ENCODE results near the gene BUB1B. TPM values are rescaled to one million over a fixed set of nuclear protein-coding genes. Genes with fewer than 3 reads are reported as not detected.

Gene BUB1B
- total RNA-seq, 1 experiment from 2014 or later = 92.9 TPM

DNA sequence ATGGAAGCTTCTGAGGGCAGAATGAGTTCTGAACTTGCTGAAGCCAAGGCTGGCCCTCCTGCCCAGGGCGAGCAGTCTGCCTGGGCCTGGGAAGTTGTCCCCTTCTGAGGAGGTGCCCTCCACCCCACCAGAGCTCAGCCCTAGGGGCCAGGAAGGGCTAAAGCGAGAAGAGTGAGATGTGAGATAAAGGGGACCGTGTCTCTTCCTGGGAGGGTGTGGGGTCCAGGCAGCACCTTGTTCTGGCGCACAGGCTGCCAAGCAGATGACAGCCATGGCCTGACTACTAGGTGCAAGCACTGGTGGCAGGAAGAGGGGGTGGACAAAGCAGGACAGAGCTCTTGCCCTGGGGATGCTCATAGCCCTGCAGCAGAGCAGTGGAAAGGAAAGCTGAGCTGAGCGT lies 81.7 kb downstream of the BUB1B start (continued):
- TF ChIP-seq CTCF (IDR thresholded peaks at IDR 0.05 in 2 of 3, conservative IDR thresholded peaks at IDR 0.05 in 1 of 3; ENCODE audit: borderline replicate concordance in 1 of 3, insufficient read depth in 1 of 3, low read depth in 2 of 3, low read length in 2 of 3) (no peak), TCF7L2 (IDR thresholded peaks at IDR 0.05; ENCODE audit: borderline replicate concordance, extremely low read depth, insufficient read depth, insufficient read length) (no peak), JUND (IDR thresholded peaks at IDR 0.05) (no peak)

- RAD21 ChIA-PET (ENCODE audit: low non-redundant PET in 1 of 2, low total read pairs in 2 of 2, uncharacterized antibody in 2 of 2, unreplicated experiment in 2 of 2) = no interaction called here
- no peak overlapping the region for H3K4me3 ChIP-seq (replicated peaks in 1 of 2; ENCODE audit: low read depth in 1 of 2, low read length in 2 of 2)
- H3K4me1 ChIP-seq (ENCODE audit: control insufficient read depth in 1 of 2, insufficient read depth in 2 of 2, low read length in 2 of 2) = peaks cover 10 to 37% of the 10 kb centered on the region in 2 experiments
- no peaks in the 10 kb centered on the region for H3K36me3 ChIP-seq (ENCODE audit: control insufficient read depth in 1 of 2, insufficient read depth in 2 of 2, low read length in 2 of 2)
- no peak for ATAC-seq
- no peak overlapping the region for H3K4me2 ChIP-seq (ENCODE audit: low read length)
- POLR2A ChIA-PET = no interaction called here
- BruUV-seq (replicated peaks) = no TSS peak
- H3K9me2 ChIP-seq (ENCODE audit: insufficient read depth) = no peaks in the 10 kb centered on the region
- H4K20me1 ChIP-seq (ENCODE audit: insufficient read depth) = no peaks in the 10 kb centered on the region
- intact Hi-C loops (cut with micrococcal nuclease) = no loop called here
- no peak overlapping the region for H2AFZ ChIP-seq (ENCODE audit: low read depth, low read length, poor library complexity, severe bottlenecking)
- no peak overlapping the region for H3K27ac ChIP-seq (ENCODE audit: low read depth, low read length)
- H3K9me3 ChIP-seq (ENCODE audit: control insufficient read depth in 1 of 2, insufficient read depth in 1 of 2, low read depth in 1 of 2, low read length in 2 of 2) = no peaks in the 10 kb centered on the region
- H3K27me3 ChIP-seq (ENCODE audit: insufficient read depth, low read length) = no peaks in the 10 kb centered on the region
- no peak for DNase-seq (ENCODE audit: low read depth, low spot score)
- H3K9ac ChIP-seq (ENCODE audit: low read length) = no peak overlapping the region
- CTCF ChIA-PET = interaction anchor here (1.3 kb wide), 1 partner anchor 15 kb away, joined by 3 read pairs; no protein-coding TSS in a partner anchor
- no peaks in the 10 kb centered on the region for H3K79me2 ChIP-seq (ENCODE audit: insufficient read depth, low read length)
- TF ChIP-seq REST (IDR thresholded peaks at IDR 0.05; ENCODE audit: low read depth) (no peak), FOSL1 (IDR thresholded peaks at IDR 0.05; ENCODE audit: low read depth) (no peak), ELF1 (IDR thresholded peaks at IDR 0.05; ENCODE audit: borderline replicate concordance, low read depth) (no peak), SP1 (IDR thresholded peaks at IDR 0.05; ENCODE audit: low read depth) (no peak), SIN3A (IDR thresholded peaks at IDR 0.05; ENCODE audit: low read depth) (no peak), ZFX (IDR thresholded peaks at IDR 0.05) (no peak), CEBPB (IDR thresholded peaks at IDR 0.05; ENCODE audit: low read depth) (no peak), EZH2phosphoT487 (IDR thresholded peaks at IDR 0.05; ENCODE audit: borderline replicate concordance) (no peak), RAD21 (IDR thresholded peaks at IDR 0.05; ENCODE audit: low read depth) (no peak)
Measured at GRCh38 chr15:40243126-40243810, 82.4 kb downstream of the BUB1B start.

Data from HCT116 (cell line).